Endothelial cell of umbilical vein (primary cell): Measurements from ENCODE around the gene HSPB6. TPM values are rescaled to one million over a fixed set of nuclear protein-coding genes. Genes with fewer than 3 reads are reported as not detected.

Source experiments
- BruUV-seq: library from RNA; stranded (reverse); fragments of 400-500 nt; replicated peaks from 2 replicates; lab custom pipeline; 2021; lab: Mats Ljungman, UMichigan
- CTCF ChIA-PET: fragments of 300-600, 350-600 bp; sonication (Branson Sonifier 250); formaldehyde crosslinking; loops from one replicate; lab custom pipeline; 2021; ENCODE audit warnings: antibody characterized with exemption, inconsistent platforms; lab: Charles Lee
- POLR2A ChIA-PET: fragments of 300-600, 350-600 bp; sonication (Branson Sonifier 250); formaldehyde crosslinking; loops from one replicate; lab custom pipeline; 2021; ENCODE audit warnings: antibody characterized with exemption, inconsistent platforms; lab: Charles Lee
- DNase-seq: peaks from one replicate; pipeline ENCODE4 v3.0.0-alpha.2; 2011; ENCODE audit warnings: low read depth, low spot score
- FAIRE-seq: peaks from 2 replicates; lab custom pipeline; 2011; peaks lifted over from hg19 to GRCh38; lab: Jason Lieb, UNC
- H2AFZ ChIP-seq: 2 replicates; pipeline ENCODE4 v1.6.0; 2012; ENCODE audit warnings: low read depth, low read length, control low read depth, inconsistent platforms
- H3K27ac ChIP-seq: 2 replicates; pipeline ENCODE4 v1.5.1; 2011; ENCODE audit warnings: low read depth, mild to moderate bottlenecking, control low read depth, low read length, moderate library complexity; ENCODE audit not compliant: insufficient read depth
- H3K27me3 ChIP-seq, 2 experiments: 2 replicates each; pipeline versions ENCODE4 v1.6.0 to v1.6.1; 2011; ENCODE audit warnings: low read length in 2 of 2, mixed read lengths in 1 of 2; ENCODE audit not compliant: control insufficient read depth in 2 of 2, insufficient read depth in 2 of 2
- H3K36me3 ChIP-seq, 2 experiments: 2 replicates in 1 of 2; 3 replicates in 1 of 2; pipeline ENCODE4 v1.5.1; 2011; ENCODE audit warnings: low read length in 2 of 2, mild to moderate bottlenecking in 1 of 2, moderate library complexity in 1 of 2; ENCODE audit not compliant: control insufficient read depth in 2 of 2, insufficient read depth in 2 of 2; ENCODE audit errors: extremely low read depth in 1 of 2
- H3K4me1 ChIP-seq: 3 replicates; pipeline ENCODE4 v1.5.1; 2011; ENCODE audit warnings: mild to moderate bottlenecking, low read length; ENCODE audit not compliant: control insufficient read depth, insufficient read depth; ENCODE audit errors: extremely low read depth
- H3K4me2 ChIP-seq: 2 replicates; pipeline ENCODE4 v1.6.1; 2011; ENCODE audit warnings: low read length, control low read depth, mixed read lengths; ENCODE audit not compliant: insufficient read depth
- H3K4me3 ChIP-seq, 3 experiments: fragments of 200-600 bp in 1 of 3; sonication (generic), shearing (Covaris generic) in 1 of 3; replicated peaks in 1 of 3; 2 replicates each; pipeline ENCODE4 v1.5.1; 2011 to 2016; ENCODE audit warnings: control low read depth in 3 of 3, low read length in 3 of 3, mild to moderate bottlenecking in 2 of 3, inconsistent platforms in 1 of 3, low read depth in 1 of 3, moderate library complexity in 1 of 3; ENCODE audit not compliant: insufficient read depth in 1 of 3
- H3K79me2 ChIP-seq: 2 replicates; pipeline ENCODE4 v1.6.0; 2012; ENCODE audit warnings: low read length, inconsistent platforms; ENCODE audit not compliant: control insufficient read depth, insufficient read depth
- H3K9ac ChIP-seq: replicated peaks from 2 replicates; pipeline ENCODE3; 2011; ENCODE audit warnings: low read length, control low read depth; ENCODE audit not compliant: insufficient read depth; ENCODE audit errors: extremely low read depth
- H3K9me1 ChIP-seq: replicated peaks from 3 replicates; pipeline ENCODE4 v1.6.0; 2011; ENCODE audit warnings: mild to moderate bottlenecking, low read length; ENCODE audit not compliant: control insufficient read depth, insufficient read depth; ENCODE audit errors: extremely low read depth
- H3K9me3 ChIP-seq: replicated peaks from 2 replicates; pipeline ENCODE4 v1.5.1; 2012; ENCODE audit warnings: low read length, inconsistent platforms; ENCODE audit not compliant: control insufficient read depth, insufficient read depth
- H4K20me1 ChIP-seq: replicated peaks from 2 replicates; pipeline ENCODE3; 2011; ENCODE audit warnings: mild to moderate bottlenecking, low read length; ENCODE audit not compliant: control insufficient read depth, insufficient read depth; ENCODE audit errors: extremely low read depth
- CTCF ChIP-seq, 2 donors: IDR thresholded peaks; 1 replicate in 1 of 2; 2 replicates in 1 of 2; pipeline ENCODE4 v1.5.1; 2011; ENCODE audit warnings: low read length in 2 of 2, mild to moderate bottlenecking in 2 of 2, moderate library complexity in 2 of 2, control low read depth in 1 of 2, inconsistent platforms in 1 of 2, low read depth in 1 of 2; ENCODE audit not compliant: insufficient read depth in 1 of 2; ENCODE audit errors: extremely low read depth in 1 of 2
- EZH2 ChIP-seq: IDR thresholded peaks from 2 replicates; pipeline ENCODE4 v1.6.1; 2012; ENCODE audit warnings: borderline replicate concordance, low read depth, mild to moderate bottlenecking, moderate library complexity, low read length, inconsistent platforms; ENCODE audit not compliant: severe bottlenecking
- FOS ChIP-seq: IDR thresholded peaks from 2 replicates; pipeline ENCODE4 v1.6.1; 2011; ENCODE audit warnings: mild to moderate bottlenecking, low read length, moderate library complexity, borderline replicate concordance; ENCODE audit not compliant: insufficient read depth
- JUN ChIP-seq: IDR thresholded peaks from 2 replicates; pipeline ENCODE4 v1.6.1; 2011; ENCODE audit warnings: borderline replicate concordance, low read depth; ENCODE audit not compliant: insufficient read length, insufficient read depth
- MAX ChIP-seq: IDR thresholded peaks from 2 replicates; pipeline ENCODE4 v1.6.1; 2011; ENCODE audit not compliant: insufficient read depth, insufficient read length
- MYC ChIP-seq: IDR thresholded peaks from one replicate; pipeline ENCODE4 v1.6.1; 2011; ENCODE audit warnings: mild to moderate bottlenecking, low read depth, low read length
- POLR2A ChIP-seq: IDR thresholded peaks from 2 replicates; pipeline ENCODE4 v1.6.1; 2012; ENCODE audit warnings: low read depth, mild to moderate bottlenecking, control low read depth, low read length
- POLR2AphosphoS5 ChIP-seq: IDR thresholded peaks from 2 replicates; pipeline ENCODE4 v1.6.1; 2012; ENCODE audit warnings: low read depth, mild to moderate bottlenecking, control low read depth, low read length, moderate library complexity; ENCODE audit not compliant: insufficient read depth
- dilution Hi-C: fragments of 300-500 bp; cut with MboI; formaldehyde crosslinking; loops from one replicate; pipeline ENCODE4 v1.15.0; 2019; ENCODE audit warnings: low sequenced_read_pairs; ENCODE audit not compliant: extremely low pct_ligation_motif_present
- intact Hi-C: fragments of 100-400 bp; cut with micrococcal nuclease; formaldehyde crosslinking; loops from one replicate; pipeline ENCODE4 v1.10.0; 2022
- polyA plus RNA-seq, 4 experiments: library from polyadenylated mRNA; depleted of rRNA in 3 of 4; stranded (reverse) in 3 of 4; unstranded in 1 of 4; fragments of >200 nt; gene quantifications; 2 replicates each; pipeline versions ENCODE4 v1.2.1 to v1.2.3, GENCODE V29; 2011 to 2012; ENCODE audit warnings: missing spikeins in 1 of 4
- total RNA-seq: library from RNA; stranded (reverse); gene quantifications from 2 replicates; pipeline ENCODE4 v1.2.3, GENCODE V29; 2021

HSPB6 gene
- total and polyA plus RNA-seq, 2 donors (not counting 3 experiments of a cell fraction or from before 2014, with no cell fraction given), result 3.4 to 6.2 TPM

DNA sequence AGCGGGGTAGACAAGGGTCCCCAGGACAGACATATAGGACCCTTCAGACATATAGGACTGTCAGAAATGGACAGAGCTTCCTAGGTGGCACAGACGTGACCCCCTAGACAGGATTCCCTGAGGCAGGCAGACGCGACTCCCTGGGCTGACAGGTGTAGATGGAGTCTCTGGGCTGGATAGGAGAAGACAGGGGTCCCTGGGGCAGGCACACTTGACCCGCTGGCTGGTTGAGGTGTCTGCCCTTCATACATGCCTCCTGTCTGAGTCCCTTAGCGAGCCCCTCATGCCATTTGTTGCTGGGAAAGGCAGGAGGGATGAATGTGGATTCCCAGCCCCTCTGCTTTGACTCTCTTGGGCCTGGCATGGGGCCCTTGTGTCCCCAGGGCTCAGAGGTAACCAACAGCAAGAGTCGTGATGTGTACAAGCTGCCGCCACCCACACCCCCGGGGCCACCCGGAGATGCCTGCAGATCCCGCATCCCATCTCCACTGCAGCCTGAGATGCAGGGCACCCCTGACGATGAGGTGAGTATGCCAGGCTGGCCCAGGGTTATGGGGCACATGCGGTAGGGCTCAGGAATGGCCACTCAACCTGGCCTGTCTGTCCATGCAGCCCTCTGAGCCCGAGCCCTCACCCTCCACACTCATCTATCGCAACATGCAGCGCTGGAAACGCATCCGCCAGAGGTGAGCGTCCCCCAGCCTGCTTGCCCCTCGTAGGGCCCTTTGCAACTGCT is 3.0 kb downstream of the HSPB6 start:
- intact Hi-C loops, result no loop called here

More for the DNA sequence above, 3.0 kb downstream of the HSPB6 start:
- H3K4me3 ChIP-seq, result no peak overlapping the region
- H3K9me3 ChIP-seq, result no peaks in the 10 kb centered on the region
- H2AFZ ChIP-seq, result no peak overlapping the region
- H3K4me1 ChIP-seq, result peaks cover 23% of the 10 kb centered on the region
- H3K36me3 ChIP-seq, result peaks cover 0 to 13% of the 10 kb centered on the region in 2 experiments
- DNase-seq (no peak), FAIRE-seq (no peak)
- CTCF ChIA-PET, result no interaction called here
- H3K27ac ChIP-seq, result no peak overlapping the region
- BruUV-seq, result no TSS peak
- TF ChIP-seq JUN (no peak), FOS (no peak), MAX (no peak), EZH2 (no peak), MYC (no peak), CTCF (IDR thresholded peaks at IDR 0.05; ENCODE audit: extremely low read depth in 1 of 2, insufficient read depth in 1 of 2, low read depth in 1 of 2, low read length in 2 of 2) (no peak), POLR2AphosphoS5 (no peak), POLR2A (no peak)
- no peaks in the 10 kb centered on the region for H4K20me1 ChIP-seq
- dilution Hi-C loops, result no loop called here
- H3K9me1 ChIP-seq, result no peaks in the 10 kb centered on the region
- H3K79me2 ChIP-seq, result peaks cover 13% of the 10 kb centered on the region
- H3K27me3 ChIP-seq, result no peaks in the 10 kb centered on the region
- H3K9ac ChIP-seq, result no peak overlapping the region
- POLR2A ChIA-PET, result no interaction called here
- no peak overlapping the region for H3K4me2 ChIP-seq
